Measurements from ENCODE around the gene ZNF467.

DNA sequence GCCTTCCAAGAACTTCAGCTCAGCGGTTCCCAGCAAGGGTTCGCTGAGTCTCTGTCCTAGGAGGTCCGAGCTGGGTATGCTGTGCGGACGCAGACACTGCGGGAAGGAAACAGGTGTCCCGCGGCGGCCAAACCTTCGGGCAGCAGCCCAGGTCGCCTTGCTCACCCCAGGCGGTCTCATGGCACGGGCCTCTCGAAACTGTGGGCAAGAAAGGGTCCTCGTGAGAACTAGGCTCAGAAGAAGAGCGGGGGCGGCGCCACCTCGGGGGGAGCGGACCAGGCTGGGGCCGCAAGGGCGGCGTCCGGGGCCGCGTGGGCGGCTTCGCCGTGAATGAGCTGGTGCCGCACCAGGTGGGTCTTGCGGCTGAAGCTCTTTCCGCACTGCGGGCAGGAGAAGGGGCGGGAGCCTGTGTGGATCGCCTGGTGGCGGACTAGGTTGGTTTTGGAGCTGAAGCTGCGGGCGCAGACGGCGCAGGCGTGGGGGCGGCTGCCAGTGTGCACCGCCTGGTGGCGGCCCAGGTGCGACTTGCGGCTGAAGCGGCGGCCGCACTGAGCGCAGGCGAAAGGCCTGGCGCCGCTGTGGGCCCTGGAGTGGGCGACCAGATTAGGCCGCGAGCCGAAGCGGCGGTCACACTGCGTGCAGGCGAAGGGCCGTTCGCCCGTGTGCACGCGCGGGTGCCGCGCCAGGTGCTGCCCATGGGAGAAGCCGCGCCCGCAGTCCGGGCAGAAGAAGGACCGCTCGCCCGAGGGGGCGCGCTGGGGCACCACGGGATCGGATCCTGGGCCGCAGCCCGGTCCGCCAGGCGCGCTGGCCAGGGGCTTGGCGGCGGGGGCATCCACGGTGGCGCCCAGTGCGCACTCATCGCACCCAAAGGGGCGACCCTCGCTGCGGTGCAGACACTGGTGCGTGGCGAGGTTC is 8.6 kb downstream of the ZNF467 start:
- no peak for TF ChIP-seq POLR2A (IDR thresholded peaks at IDR 0.05)
- TF ChIP-seq, protein P1, sequence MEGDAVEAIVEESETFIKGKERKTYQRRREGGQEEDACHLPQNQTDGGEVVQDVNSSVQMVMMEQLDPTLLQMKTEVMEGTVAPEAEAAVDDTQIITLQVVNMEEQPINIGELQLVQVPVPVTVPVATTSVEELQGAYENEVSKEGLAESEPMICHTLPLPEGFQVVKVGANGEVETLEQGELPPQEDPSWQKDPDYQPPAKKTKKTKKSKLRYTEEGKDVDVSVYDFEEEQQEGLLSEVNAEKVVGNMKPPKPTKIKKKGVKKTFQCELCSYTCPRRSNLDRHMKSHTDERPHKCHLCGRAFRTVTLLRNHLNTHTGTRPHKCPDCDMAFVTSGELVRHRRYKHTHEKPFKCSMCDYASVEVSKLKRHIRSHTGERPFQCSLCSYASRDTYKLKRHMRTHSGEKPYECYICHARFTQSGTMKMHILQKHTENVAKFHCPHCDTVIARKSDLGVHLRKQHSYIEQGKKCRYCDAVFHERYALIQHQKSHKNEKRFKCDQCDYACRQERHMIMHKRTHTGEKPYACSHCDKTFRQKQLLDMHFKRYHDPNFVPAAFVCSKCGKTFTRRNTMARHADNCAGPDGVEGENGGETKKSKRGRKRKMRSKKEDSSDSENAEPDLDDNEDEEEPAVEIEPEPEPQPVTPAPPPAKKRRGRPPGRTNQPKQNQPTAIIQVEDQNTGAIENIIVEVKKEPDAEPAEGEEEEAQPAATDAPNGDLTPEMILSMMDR (IDR thresholded peaks at IDR 0.05) = no peak

Data from ovary (tissue), 3 donors.